Brain microvascular endothelial cell (primary cell): ENCODE measurements around the gene CDH23.

Experiments
- DNase-seq: peaks from one replicate; pipeline ENCODE4 v3.0.0-alpha.2; 2020
- H3K27ac ChIP-seq: fragments of 250-450 bp; sonication (Bioruptor Pico); 2 replicates; pipeline ENCODE4 v1.5.1; 2020; ENCODE audit warnings: mild to moderate bottlenecking, moderate library complexity
- H3K27me3 ChIP-seq: fragments of 250-450 bp; sonication (Bioruptor Pico); replicated peaks from 2 replicates; pipeline ENCODE4 v1.5.1; 2020; ENCODE audit warnings: mild to moderate bottlenecking
- H3K36me3 ChIP-seq: fragments of 250-450 bp; sonication (Bioruptor Pico); replicated peaks from 2 replicates; pipeline ENCODE4 v1.5.1; 2020; ENCODE audit warnings: mild to moderate bottlenecking
- H3K4me3 ChIP-seq: 2 replicates; pipeline ENCODE4 v1.5.1; 2011; ENCODE audit warnings: low read depth, mild to moderate bottlenecking, control low read depth, low read length, moderate library complexity
- in situ Hi-C: cut with HindIII; loops from 2 replicates; pipeline ENCODE4 v1.10.0; 2017; ENCODE audit warnings: low sequenced_read_pairs, low pct_ligation_motif_present
- TF ChIP-seq, protein P1 (sequence below): IDR thresholded peaks from 2 replicates; pipeline ENCODE4 v1.5.1; 2011; ENCODE audit warnings: low read depth, mild to moderate bottlenecking, moderate library complexity, low read length, control low read depth, inconsistent platforms; ENCODE audit errors: missing control alignments

The CDH23 gene

DNA sequence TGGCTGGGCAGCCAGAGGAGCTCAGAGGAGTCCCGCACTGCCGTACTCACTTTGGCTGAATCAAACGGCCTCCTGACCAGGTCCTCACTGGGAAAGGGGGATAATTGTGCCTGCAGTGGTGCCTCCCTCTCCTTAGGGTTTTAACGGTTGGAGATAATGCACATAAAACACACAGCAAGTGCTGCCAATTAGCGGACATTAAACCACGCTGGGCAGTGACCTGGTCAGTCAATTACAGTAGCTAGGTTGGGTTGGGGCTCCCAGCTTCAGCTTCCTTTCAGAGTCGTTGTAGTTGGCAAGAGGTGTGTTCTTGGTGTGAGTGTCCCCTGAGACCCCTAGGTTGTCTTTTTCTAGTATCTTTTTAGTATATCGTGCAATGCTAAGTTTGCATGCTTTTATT, 176.2 kb downstream of the CDH23 start:
- Histone ChIP-seq H3K27ac (no peak overlapping the region), H3K27me3 (no peaks in the 10 kb centered on the region), H3K36me3 (no peaks in the 10 kb centered on the region), H3K4me3 (no peak overlapping the region)
- in situ Hi-C loops = no loop called here
- DNase-seq = no peak
- TF ChIP-seq, protein P1, sequence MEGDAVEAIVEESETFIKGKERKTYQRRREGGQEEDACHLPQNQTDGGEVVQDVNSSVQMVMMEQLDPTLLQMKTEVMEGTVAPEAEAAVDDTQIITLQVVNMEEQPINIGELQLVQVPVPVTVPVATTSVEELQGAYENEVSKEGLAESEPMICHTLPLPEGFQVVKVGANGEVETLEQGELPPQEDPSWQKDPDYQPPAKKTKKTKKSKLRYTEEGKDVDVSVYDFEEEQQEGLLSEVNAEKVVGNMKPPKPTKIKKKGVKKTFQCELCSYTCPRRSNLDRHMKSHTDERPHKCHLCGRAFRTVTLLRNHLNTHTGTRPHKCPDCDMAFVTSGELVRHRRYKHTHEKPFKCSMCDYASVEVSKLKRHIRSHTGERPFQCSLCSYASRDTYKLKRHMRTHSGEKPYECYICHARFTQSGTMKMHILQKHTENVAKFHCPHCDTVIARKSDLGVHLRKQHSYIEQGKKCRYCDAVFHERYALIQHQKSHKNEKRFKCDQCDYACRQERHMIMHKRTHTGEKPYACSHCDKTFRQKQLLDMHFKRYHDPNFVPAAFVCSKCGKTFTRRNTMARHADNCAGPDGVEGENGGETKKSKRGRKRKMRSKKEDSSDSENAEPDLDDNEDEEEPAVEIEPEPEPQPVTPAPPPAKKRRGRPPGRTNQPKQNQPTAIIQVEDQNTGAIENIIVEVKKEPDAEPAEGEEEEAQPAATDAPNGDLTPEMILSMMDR = no peak

DNA sequence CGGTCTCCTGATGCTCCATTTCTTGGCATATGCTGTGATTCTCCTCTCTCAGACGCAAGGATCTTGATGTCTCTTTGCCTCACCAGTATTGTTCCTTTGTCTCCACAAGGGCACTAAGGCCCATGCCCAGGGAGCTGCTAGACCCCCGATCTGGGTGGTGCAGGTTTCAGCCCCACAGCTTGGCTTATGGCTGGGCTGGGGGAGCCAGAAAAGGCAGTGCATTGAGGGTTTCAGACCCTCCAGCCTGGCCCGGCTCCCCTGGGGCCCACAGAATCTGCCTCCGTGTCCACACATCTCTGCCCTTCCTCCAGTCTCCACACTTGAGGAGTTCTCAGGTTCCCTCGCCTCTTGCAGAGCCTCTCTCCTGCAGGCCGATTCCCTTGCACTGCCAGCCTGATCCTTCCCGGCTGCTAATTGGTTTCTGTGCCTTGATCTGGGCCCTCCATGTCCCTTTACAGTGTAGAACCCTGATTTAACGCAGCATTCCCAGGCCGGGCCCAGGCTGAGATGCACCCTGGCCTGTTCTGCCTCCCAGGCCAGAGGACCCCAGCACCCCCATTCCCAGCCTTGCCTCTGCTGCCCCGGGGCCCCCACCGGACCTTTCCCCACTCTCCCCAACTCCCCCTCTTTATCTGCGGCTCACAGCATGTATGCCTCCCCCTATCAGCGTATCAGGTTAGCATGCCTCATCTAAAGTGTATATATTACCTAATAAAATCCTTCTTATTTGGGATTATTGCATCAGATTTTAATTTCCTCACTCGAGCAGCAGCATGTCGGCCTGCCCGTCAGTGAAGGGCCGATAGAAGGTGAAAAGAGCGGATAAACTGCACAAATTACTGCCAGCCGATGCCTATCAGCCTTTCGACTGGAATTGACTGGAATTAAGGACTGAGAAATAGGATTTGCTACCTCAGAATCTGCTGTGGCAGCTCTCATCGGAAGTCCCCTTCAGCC, 177.1 kb downstream of the CDH23 start:
- Histone ChIP-seq H3K36me3 (no peaks in the 10 kb centered on the region), H3K27me3 (no peaks in the 10 kb centered on the region), H3K4me3 (no peak overlapping the region), H3K27ac (no peak overlapping the region)
- no peak for DNase-seq
- in situ Hi-C loops = no loop called here
- TF ChIP-seq, protein P1 = no peak

DNA sequence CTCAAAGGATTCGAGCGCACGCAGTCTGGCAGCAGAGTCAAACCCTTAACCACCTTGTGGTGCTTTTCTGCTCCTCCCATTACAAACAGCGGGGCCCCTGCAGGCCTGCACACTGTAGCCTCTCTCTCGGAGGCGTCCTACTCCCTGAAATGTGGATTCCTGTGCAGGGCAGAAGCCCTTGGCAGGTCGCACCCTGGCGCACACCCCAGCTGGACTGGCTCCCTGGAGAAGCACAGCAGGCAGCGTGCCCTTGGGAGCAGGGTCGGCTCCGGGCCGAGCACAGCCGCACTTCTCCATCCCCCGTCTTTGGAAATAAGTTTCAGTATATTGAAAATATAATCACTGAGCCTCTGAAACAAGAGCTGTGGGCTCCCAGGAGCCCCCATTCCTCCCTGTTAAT, 178.7 kb downstream of the CDH23 start:
- TF ChIP-seq, protein P1 = no peak
- Histone ChIP-seq H3K27me3 (no peaks in the 10 kb centered on the region), H3K27ac (no peak overlapping the region), H3K36me3 (no peaks in the 10 kb centered on the region), H3K4me3 (no peak overlapping the region)
- in situ Hi-C loops = no loop called here
- no peak for DNase-seq

DNA sequence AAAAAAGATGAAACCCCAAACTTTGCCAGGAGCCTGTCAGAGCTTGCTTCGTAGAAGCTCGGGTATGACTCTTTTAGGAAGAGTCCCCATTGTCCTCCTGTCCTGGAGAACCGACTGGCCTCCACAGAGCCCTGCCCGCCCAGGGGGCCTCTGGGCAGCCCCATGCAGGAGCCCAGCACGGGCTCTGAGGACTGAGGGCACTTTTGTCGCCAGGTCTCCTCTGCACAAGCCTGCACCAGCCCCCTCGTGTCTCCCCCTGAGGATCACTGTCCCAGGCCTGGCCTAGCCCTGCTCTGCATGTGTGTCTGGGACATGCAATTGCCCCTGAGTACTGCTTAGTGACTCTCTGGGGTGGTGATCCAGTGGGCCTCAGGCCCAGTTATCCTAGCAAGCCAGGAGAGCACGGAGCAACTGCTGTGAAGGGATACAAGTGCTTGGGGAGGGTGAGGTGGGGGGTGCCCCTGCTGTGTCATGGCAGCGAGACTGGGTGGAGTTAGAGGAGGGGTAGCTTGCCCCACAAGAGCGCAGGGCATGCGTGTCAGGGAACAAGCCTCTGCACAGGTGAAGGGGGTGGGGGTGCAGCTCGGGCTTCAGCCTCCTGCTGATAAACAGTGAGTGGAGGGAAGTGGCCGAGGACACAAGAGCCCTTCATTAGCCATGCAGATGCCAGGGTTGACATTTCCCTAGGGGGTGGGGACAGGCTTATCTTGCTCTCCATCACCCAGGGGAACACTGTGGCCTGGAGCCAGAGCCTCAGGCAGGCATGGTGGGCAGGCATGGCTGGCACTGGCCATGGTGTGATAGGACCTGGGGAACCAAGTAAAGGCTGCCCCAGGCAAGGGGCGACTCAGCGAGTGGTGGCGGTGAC, 179.4 kb downstream of the CDH23 start:
- DNase-seq = no peak
- Histone ChIP-seq H3K27ac (no peak overlapping the region), H3K27me3 (no peaks in the 10 kb centered on the region), H3K36me3 (no peaks in the 10 kb centered on the region), H3K4me3 (no peak overlapping the region)
- in situ Hi-C loops = no loop called here
- TF ChIP-seq, protein P1 = no peak

DNA sequence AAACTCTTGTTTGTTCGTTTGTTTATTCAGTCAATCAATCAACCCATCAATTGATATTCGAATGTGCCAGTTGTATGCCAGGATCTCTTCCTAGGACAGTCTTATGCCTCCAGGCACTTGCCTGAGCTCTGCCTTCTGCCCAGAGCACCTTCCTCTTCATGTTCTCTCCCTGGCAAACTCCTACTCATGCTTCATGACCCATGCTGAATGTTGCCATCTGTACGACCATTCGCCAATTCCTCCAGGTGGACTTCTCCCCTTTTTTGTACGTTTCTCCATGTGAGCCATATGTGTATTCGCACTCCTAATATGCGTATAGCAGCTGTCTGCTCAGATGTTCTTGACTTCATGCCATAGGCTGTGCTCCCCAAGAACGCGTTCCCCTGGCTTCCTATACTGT, 180.1 kb downstream of the CDH23 start:
- Histone ChIP-seq H3K27me3 (no peaks in the 10 kb centered on the region), H3K4me3 (no peak overlapping the region), H3K27ac (no peak overlapping the region), H3K36me3 (no peaks in the 10 kb centered on the region)
- TF ChIP-seq, protein P1 = no peak
- in situ Hi-C loops = no loop called here
- DNase-seq = no peak
